ENCODE measurements around the gene PLIN5.

GRCh38 chr19:4559569-4559968, 24.5 kb upstream of the PLIN5 start, which contains the start of gene SEMA6B:
- TF ChIP-seq MAX (IDR thresholded peaks at IDR 0.05; ENCODE audit: low read depth, low read length): no peak
- TF ChIP-seq CTCF (IDR thresholded peaks at IDR 0.05; ENCODE audit: low read depth, low read length): no peak
- TF ChIP-seq POLR2A (IDR thresholded peaks at IDR 0.05; ENCODE audit: extremely low read depth, insufficient read length): no peak
